Body of pancreas (tissue), 4 donors: ENCODE results near the gene ARL8B. TPM values are rescaled to one million over a fixed set of nuclear protein-coding genes. Genes with fewer than 3 reads are reported as not detected.
"Not testable (repeated sequence)": the region's sequence is repeated elsewhere in the genome, so short reads cannot be mapped to it uniquely, and the experiment has no call there.

Experiments used
- ATAC-seq: fragments of 150-250 bp; one replicate; pipeline ENCODE4 v1.9.1; 2016
- DNase-seq, 4 donors: peaks; one replicate each; pipeline ENCODE4 v3.0.0-alpha.2; 2019
- H3K27ac ChIP-seq, 4 donors: fragments of 200-600 bp; sonication (generic); 1 replicate in 3 of 4; 2 replicates in 1 of 4; pipeline versions ENCODE4 v1.5.1 to v1.6.1; 2016 to 2019; ENCODE audit warnings: mild to moderate bottlenecking in 1 of 4, mixed read lengths in 1 of 4, moderate library complexity in 1 of 4
- H3K27me3 ChIP-seq, 2 donors: fragments of 200-600 bp; sonication (generic); one replicate each; pipeline ENCODE4 v1.6.0; 2016; ENCODE audit warnings: mild to moderate bottlenecking in 1 of 2
- H3K36me3 ChIP-seq, 2 donors: fragments of 200-600 bp; sonication (generic); replicated peaks in 1 of 2; 2 replicates each; pipeline ENCODE4 v1.5.1; 2016; ENCODE audit warnings: low read depth in 2 of 2; ENCODE audit not compliant: insufficient read depth in 1 of 2
- H3K4me1 ChIP-seq: fragments of 200-600 bp; sonication (generic); one replicate; pipeline ENCODE4 v1.6.0; 2016
- H3K4me3 ChIP-seq, 2 donors: fragments of 200-600 bp; sonication (generic); 1 replicate in 1 of 2; 2 replicates in 1 of 2; pipeline ENCODE4 v1.5.1; 2016 to 2019
- H3K9me3 ChIP-seq, 3 donors: fragments of 200-600 bp; sonication (generic); 1 replicate in 2 of 3; 2 replicates in 1 of 3; pipeline ENCODE4 v1.5.1; 2016
- POLR2A ChIP-seq, 3 donors: fragments of 450-650 bp; IDR thresholded peaks; one replicate each; pipeline ENCODE4 v1.6.1; 2016; ENCODE audit warnings: antibody characterized with exemption in 3 of 3, mild to moderate bottlenecking in 2 of 3
- WGBS, 2 donors: methylation state at CpG; one replicate each; pipeline ENCODE4 v1.1.5; 2017; 5-methylcytosine and 5-hydroxymethylcytosine counted together
- intact Hi-C: fragments of 100-400 bp; cut with DNase I; formaldehyde crosslinking; loops from one replicate; pipeline ENCODE4 v1.15.1; 2023
- total RNA-seq, 2 donors: library from RNA; depleted of rRNA; stranded (reverse); fragments of >200 nt; gene quantifications; one replicate each; pipeline ENCODE4 v1.1.0, GENCODE V29; 2016
- TF ChIP-seq, protein P1 (sequence below), 7 experiments: fragments of 450-650 bp in 4 of 7; fragments of 200-600 bp in 3 of 7; sonication (generic) in 3 of 7; IDR thresholded peaks; one replicate each; pipeline ENCODE4 v1.5.1; 2016 to 2019; ENCODE audit warnings: antibody characterized with exemption in 7 of 7

Gene ARL8B
- total RNA-seq, 2 donors from 2014 or later, result 21.0 to 30.3 TPM

DNA sequence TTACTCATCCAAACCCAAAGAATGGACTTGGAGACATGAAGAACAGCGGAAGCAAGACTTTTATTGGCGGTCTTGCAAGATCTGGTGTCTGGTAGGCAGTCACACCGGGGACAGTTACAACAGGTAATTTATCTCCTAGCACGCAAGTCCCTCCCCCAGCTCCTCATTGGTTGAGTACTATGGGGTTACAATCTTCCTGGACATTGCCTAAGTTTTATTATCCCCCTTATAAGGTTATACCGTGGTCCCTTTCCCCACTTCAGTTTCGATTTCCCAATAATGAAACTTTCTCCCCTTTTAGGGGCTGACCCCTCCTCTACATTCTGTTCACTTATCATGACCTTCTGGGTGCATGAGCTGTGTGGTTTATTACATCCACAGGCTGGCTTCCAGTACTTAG, 18.7 kb downstream of the ARL8B start:
- ATAC-seq (no peak), DNase-seq (no peak)
- no peak overlapping the region for H3K4me3 ChIP-seq
- 91 to 96% methylated on average over 6 of the region's 6 CpGs for WGBS, 2 donors
- no peaks in the 10 kb centered on the region for H3K36me3 ChIP-seq
- TF ChIP-seq, protein P1, sequence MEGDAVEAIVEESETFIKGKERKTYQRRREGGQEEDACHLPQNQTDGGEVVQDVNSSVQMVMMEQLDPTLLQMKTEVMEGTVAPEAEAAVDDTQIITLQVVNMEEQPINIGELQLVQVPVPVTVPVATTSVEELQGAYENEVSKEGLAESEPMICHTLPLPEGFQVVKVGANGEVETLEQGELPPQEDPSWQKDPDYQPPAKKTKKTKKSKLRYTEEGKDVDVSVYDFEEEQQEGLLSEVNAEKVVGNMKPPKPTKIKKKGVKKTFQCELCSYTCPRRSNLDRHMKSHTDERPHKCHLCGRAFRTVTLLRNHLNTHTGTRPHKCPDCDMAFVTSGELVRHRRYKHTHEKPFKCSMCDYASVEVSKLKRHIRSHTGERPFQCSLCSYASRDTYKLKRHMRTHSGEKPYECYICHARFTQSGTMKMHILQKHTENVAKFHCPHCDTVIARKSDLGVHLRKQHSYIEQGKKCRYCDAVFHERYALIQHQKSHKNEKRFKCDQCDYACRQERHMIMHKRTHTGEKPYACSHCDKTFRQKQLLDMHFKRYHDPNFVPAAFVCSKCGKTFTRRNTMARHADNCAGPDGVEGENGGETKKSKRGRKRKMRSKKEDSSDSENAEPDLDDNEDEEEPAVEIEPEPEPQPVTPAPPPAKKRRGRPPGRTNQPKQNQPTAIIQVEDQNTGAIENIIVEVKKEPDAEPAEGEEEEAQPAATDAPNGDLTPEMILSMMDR (IDR thresholded peaks at IDR 0.05), result no peak
- no peak for TF ChIP-seq POLR2A (IDR thresholded peaks at IDR 0.05)
- H3K27me3 ChIP-seq, result no peaks in the 10 kb centered on the region
- H3K9me3 ChIP-seq, result no peaks in the 10 kb centered on the region
- intact Hi-C loops, result no loop called here
- H3K4me1 ChIP-seq, result peaks cover 57% of the 10 kb centered on the region
- H3K27ac ChIP-seq, result no peak overlapping the region

DNA sequence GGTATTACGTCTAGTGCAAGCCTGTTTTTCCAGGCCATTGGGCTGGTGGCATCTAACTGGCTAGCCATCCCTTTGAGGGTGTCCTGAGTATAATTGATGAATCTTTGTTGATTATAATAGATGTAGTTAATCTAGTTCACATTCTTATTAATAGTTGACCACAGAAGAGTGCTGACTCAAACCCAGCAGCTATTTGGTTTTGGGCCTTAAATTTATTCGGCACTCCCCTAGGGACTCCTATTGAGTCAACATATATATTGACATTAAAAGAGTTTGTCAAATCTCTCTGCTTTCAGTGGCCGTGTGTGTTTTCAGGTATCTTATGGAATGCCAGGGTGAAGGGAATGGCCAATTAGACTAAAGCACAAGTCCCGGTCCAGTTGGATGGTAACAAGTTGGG, 19.7 kb downstream of the ARL8B start:
- intact Hi-C loops, result no loop called here

DNA sequence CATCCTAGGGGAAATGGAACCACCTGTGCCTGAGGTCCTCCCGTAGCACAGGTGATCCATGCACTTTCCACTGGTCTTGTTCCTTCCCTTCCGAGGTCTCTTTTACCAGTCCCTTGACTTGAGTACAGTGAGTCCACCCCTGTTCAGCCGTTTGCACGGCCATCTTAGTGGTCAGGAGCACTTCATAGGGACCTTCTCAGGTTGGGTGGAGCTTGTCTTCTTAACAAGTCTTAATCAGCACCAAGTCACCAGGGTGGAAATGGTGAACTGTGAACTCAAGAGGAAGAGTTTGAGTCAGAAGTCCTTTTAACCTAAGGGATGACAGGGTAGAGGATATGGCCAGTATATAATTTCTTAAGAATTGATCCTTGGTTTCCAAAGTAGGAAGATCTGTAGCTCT, 21.4 kb downstream of the ARL8B start:
- 95 to 99% methylated on average over 4 of the region's 4 CpGs for WGBS, 2 donors
- DNase-seq (no peak), ATAC-seq (no peak)
- no peaks in the 10 kb centered on the region for H3K36me3 ChIP-seq
- no peak for TF ChIP-seq POLR2A (IDR thresholded peaks at IDR 0.05)
- TF ChIP-seq, protein P1 (IDR thresholded peaks at IDR 0.05), result no peak
- no peaks in the 10 kb centered on the region for H3K9me3 ChIP-seq
- no peak overlapping the region for H3K27ac ChIP-seq
- peaks cover 34% of the 10 kb centered on the region for H3K4me1 ChIP-seq
- no peaks in the 10 kb centered on the region for H3K27me3 ChIP-seq
- H3K4me3 ChIP-seq, result no peak overlapping the region
- intact Hi-C loops, result no loop called here

More for the DNA sequence above, 19.7 kb downstream of the ARL8B start:
- TF ChIP-seq, protein P1 (IDR thresholded peaks at IDR 0.05), result no peak
- no peak for TF ChIP-seq POLR2A (IDR thresholded peaks at IDR 0.05)
- H3K27ac ChIP-seq, result no peak overlapping the region
- peaks cover 51% of the 10 kb centered on the region for H3K4me1 ChIP-seq
- ATAC-seq, result no peak
- no peaks in the 10 kb centered on the region for H3K36me3 ChIP-seq
- DNase-seq, result no peak
- no peaks in the 10 kb centered on the region for H3K27me3 ChIP-seq
- H3K4me3 ChIP-seq, result no peak overlapping the region
- no peaks in the 10 kb centered on the region for H3K9me3 ChIP-seq
- WGBS, 2 donors, result 87 to 91% methylated on average over 4 of the region's 4 CpGs

DNA sequence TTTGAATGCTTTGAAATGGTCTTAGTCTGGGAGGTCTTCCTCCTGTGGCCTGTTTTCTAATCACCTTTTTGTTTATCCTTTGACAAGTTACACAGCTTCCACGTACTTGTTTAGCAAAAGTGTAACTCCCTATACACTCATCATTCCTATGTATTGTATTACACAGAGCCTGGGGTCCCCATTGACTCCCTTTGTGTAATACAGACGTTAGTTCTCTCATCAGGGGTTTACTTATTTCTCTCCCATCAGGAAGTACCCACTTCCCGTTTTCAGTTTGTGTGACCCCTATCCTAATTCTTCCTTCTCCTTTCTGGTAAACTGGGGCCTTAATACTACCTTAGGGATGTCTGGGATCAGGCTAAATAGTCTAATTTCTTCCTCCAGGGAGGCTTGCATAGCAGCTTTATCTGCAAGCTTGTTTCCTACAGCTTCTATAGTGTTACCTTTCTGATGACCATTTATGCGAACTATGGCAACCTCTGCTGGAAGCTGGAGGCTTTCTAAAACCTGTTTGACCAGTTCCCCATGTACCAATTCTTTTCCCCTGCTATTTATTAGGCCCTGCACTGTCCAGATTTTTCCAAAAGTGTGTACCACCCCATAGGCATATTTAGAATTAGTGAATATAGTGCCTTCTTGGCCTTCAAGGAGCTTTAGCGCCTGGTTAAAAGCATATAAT, 22.4 kb downstream of the ARL8B start:
- TF ChIP-seq POLR2A (IDR thresholded peaks at IDR 0.05), result no peak
- TF ChIP-seq, protein P1 (IDR thresholded peaks at IDR 0.05), result no peak
- no peak overlapping the region for H3K4me3 ChIP-seq
- 60 to 66% methylated on average over 5 of the region's 5 CpGs for WGBS, 2 donors
- H3K36me3 ChIP-seq, result no peaks in the 10 kb centered on the region
- H3K4me1 ChIP-seq, result peaks cover 25% of the 10 kb centered on the region
- no peaks in the 10 kb centered on the region for H3K9me3 ChIP-seq
- no peak overlapping the region for H3K27ac ChIP-seq
- DNase-seq (no peak), ATAC-seq (no peak)
- no peaks in the 10 kb centered on the region for H3K27me3 ChIP-seq
- intact Hi-C loops, result no loop called here

DNA sequence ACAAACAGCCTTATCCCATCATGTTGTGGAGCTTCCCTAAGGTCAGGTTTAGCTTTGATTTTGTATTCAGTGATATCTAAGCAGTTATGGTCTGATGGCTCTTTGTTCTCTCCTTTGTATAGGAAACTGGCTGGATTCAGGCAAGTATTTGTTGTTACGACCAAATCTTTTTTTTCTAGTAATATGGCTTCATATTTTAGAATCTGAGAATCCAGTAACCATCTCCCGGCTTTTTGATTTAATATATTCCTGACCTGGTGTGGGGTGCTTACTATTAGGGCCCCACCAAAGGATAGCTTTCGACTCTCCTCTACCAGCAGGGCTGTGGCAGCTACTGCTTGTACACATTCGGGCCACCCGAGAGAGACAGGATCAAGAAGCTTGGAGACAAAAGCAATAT, 23.0 kb downstream of the ARL8B start:
- 80 to 86% methylated on average over 5 of the region's 5 CpGs for WGBS, 2 donors
- H3K9me3 ChIP-seq, result no peaks in the 10 kb centered on the region
- no peak for ATAC-seq
- no peak overlapping the region for H3K27ac ChIP-seq
- no peaks in the 10 kb centered on the region for H3K27me3 ChIP-seq
- no peak for DNase-seq
- TF ChIP-seq, protein P1 (IDR thresholded peaks at IDR 0.05), result no peak
- TF ChIP-seq POLR2A (IDR thresholded peaks at IDR 0.05), result no peak
- no peaks in the 10 kb centered on the region for H3K36me3 ChIP-seq
- H3K4me3 ChIP-seq, result no peak overlapping the region
- intact Hi-C loops, result no loop called here
- peaks cover 19% of the 10 kb centered on the region for H3K4me1 ChIP-seq

DNA sequence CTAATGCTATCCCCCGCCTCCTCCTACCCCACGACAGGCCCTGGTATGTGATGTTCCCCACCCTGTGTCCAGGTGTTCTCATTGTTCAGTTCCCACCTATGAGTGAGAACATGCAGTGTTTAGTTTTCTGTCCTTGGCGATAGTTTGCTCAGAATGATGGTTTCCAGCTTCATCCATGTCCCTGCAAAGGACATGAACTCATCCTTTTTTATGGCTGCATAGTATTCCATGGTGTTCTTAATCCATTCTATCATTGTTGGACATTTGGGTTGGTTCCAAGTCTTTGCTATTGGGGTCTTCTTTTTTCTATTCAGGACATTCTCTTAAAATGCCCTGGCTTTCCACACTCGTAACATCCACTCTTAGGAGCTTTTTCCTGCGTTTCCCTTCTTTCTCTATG, 25.1 kb downstream of the ARL8B start:
- H3K36me3 ChIP-seq, H3K27me3 ChIP-seq, DNase-seq, H3K27ac ChIP-seq, H3K9me3 ChIP-seq, ATAC-seq, H3K4me3 ChIP-seq, intact Hi-C loops: not testable (repeated sequence)
- H3K4me1 ChIP-seq, result peaks cover 19% of the 10 kb centered on the region
- WGBS, 2 donors, result 89 to 91% methylated on average over 5 of the region's 5 CpGs
